OCI-LY7 (cell line): ENCODE data around the gene AXL.

Experiments used
- CTCF ChIP-seq: fragments of 200-600 bp; sonication (generic); conservative IDR thresholded peaks from 2 replicates; pipeline ENCODE4 v1.5.1; 2014; ENCODE audit warnings: mild to moderate bottlenecking, antibody characterized with exemption, low read length, moderate library complexity, mixed read lengths
- EZH2phosphoT487 ChIP-seq: fragments of 200-600 bp; sonication (generic); IDR thresholded peaks from 2 replicates; pipeline ENCODE4 v1.6.1; 2018; ENCODE audit warnings: low read depth, borderline replicate concordance, mild to moderate bottlenecking, mixed run types, antibody characterized with exemption, low read length, moderate library complexity, mixed read lengths

- TF ChIP-seq CTCF (no peak), EZH2phosphoT487 (no peak)
Measured at GRCh38 chr19:41274802-41275201, 55.8 kb downstream of the AXL start.
